NT2/D1 (cell line): ENCODE measurements around the gene PPARA.
A peak's percentile ranks its signal among the peaks of the same experiment; 100 is the strongest.

Experiments used
- DNase-seq: peaks from one replicate; pipeline ENCODE4 v3.0.0-alpha.2; 2011; ENCODE audit warnings: low read depth, low spot score
- H3K27me3 ChIP-seq: 2 replicates; pipeline ENCODE4 v1.6.0; 2011; ENCODE audit warnings: mild to moderate bottlenecking; ENCODE audit not compliant: insufficient read length, insufficient read depth
- H3K36me3 ChIP-seq: 2 replicates; pipeline ENCODE4 v1.6.1; 2011; ENCODE audit warnings: mild to moderate bottlenecking, low read length, mixed read lengths; ENCODE audit not compliant: insufficient read depth, insufficient read length
- H3K4me1 ChIP-seq: 2 replicates; pipeline ENCODE4 v1.5.1; 2011; ENCODE audit not compliant: insufficient read depth, insufficient read length
- H3K4me3 ChIP-seq: 2 replicates; pipeline ENCODE4 v1.5.1; 2011; ENCODE audit warnings: low read depth; ENCODE audit not compliant: insufficient read length
- H3K9ac ChIP-seq: 2 replicates; pipeline ENCODE4 v1.6.0; 2011; ENCODE audit warnings: low read depth; ENCODE audit not compliant: insufficient read length
- H3K9me3 ChIP-seq: 2 replicates; pipeline ENCODE4 v1.5.1; 2011; ENCODE audit warnings: mild to moderate bottlenecking, low read length; ENCODE audit not compliant: insufficient read depth
- SUZ12 ChIP-seq: IDR thresholded peaks from 2 replicates; pipeline ENCODE4 v1.6.1; 2011; ENCODE audit not compliant: insufficient read length, insufficient read depth; ENCODE audit errors: extremely low read depth
- YY1 ChIP-seq: IDR thresholded peaks from 2 replicates; pipeline ENCODE4 v1.6.1; 2011; ENCODE audit not compliant: insufficient read length, insufficient read depth
- ZNF274 ChIP-seq: IDR thresholded peaks from 2 replicates; pipeline ENCODE4 v1.6.1; 2011; ENCODE audit warnings: mild to moderate bottlenecking, low read depth, low read length

Gene PPARA

GRCh38 chr22:46120420-46120737, 29.9 kb upstream of the PPARA start:
- H3K9me3 ChIP-seq = no peaks in the 10 kb centered on the region
- TF ChIP-seq YY1 = no peak
- TF ChIP-seq SUZ12 = no peak
- no peak for TF ChIP-seq ZNF274
- no peaks in the 10 kb centered on the region for H3K36me3 ChIP-seq
- H3K4me3 ChIP-seq = no peak overlapping the region
- H3K27me3 ChIP-seq = peaks cover 3% of the 10 kb centered on the region
- H3K4me1 ChIP-seq = no peaks in the 10 kb centered on the region
- DNase-seq = no peak
- no peak overlapping the region for H3K9ac ChIP-seq

GRCh38 chr22:46121079-46121478, 29.2 kb upstream of the PPARA start:
- DNase-seq = no peak
- Histone ChIP-seq H3K4me3 (no peak overlapping the region), H3K4me1 (no peaks in the 10 kb centered on the region), H3K9me3 (no peaks in the 10 kb centered on the region), H3K27me3 (peaks cover 3% of the 10 kb centered on the region), H3K36me3 (no peaks in the 10 kb centered on the region), H3K9ac (no peak overlapping the region)
- TF ChIP-seq SUZ12 (no peak), ZNF274 (no peak), YY1 (no peak)

GRCh38 chr22:46121523-46122287, 28.6 kb upstream of the PPARA start:
- Histone ChIP-seq H3K4me1 (no peaks in the 10 kb centered on the region), H3K27me3 (peaks cover 3% of the 10 kb centered on the region), H3K9ac (no peak overlapping the region), H3K36me3 (no peaks in the 10 kb centered on the region), H3K9me3 (no peaks in the 10 kb centered on the region), H3K4me3 (no peak overlapping the region)
- TF ChIP-seq SUZ12 (no peak), ZNF274 (no peak), YY1 (no peak)
- no peak for DNase-seq

GRCh38 chr22:46122511-46122971, 27.8 kb upstream of the PPARA start:
- Histone ChIP-seq H3K36me3 (no peaks in the 10 kb centered on the region), H3K4me1 (no peaks in the 10 kb centered on the region), H3K4me3 (no peak overlapping the region), H3K9me3 (no peaks in the 10 kb centered on the region), H3K9ac (peak overlapping the region; percentile 32), H3K27me3 (peaks cover 3% of the 10 kb centered on the region)
- DNase-seq = no peak
- TF ChIP-seq YY1 = no peak
- no peak for TF ChIP-seq ZNF274
- TF ChIP-seq SUZ12 = no peak

GRCh38 chr22:46122980-46123693, 27.2 kb upstream of the PPARA start:
- Histone ChIP-seq H3K4me3 (no peak overlapping the region), H3K9ac (peak overlapping the region; percentile 32), H3K36me3 (no peaks in the 10 kb centered on the region), H3K9me3 (no peaks in the 10 kb centered on the region), H3K27me3 (peaks cover 3% of the 10 kb centered on the region), H3K4me1 (no peaks in the 10 kb centered on the region)
- DNase-seq = no peak
- TF ChIP-seq YY1 = no peak
- TF ChIP-seq ZNF274 = no peak
- TF ChIP-seq SUZ12 = no peak

GRCh38 chr22:46123694-46124382, 26.5 kb upstream of the PPARA start:
- TF ChIP-seq YY1 (no peak), SUZ12 (no peak), ZNF274 (no peak)
- Histone ChIP-seq H3K36me3 (no peaks in the 10 kb centered on the region), H3K4me1 (no peaks in the 10 kb centered on the region), H3K9ac (peak overlapping the region; percentile 3), H3K9me3 (no peaks in the 10 kb centered on the region), H3K27me3 (peaks cover 3% of the 10 kb centered on the region), H3K4me3 (no peak overlapping the region)
- DNase-seq = no peak
